Activated T-cell treated with anti-CD3 and anti-CD28 coated beads, Interleukin-2, amount 50 U/mL, for 1 hour (primary cell): Measurements from ENCODE around the gene C19orf47.

Experiments used
- DNase-seq: peaks from one replicate; pipeline ENCODE4 v3.0.0-alpha.2; 2020

The C19orf47 gene

DNA sequence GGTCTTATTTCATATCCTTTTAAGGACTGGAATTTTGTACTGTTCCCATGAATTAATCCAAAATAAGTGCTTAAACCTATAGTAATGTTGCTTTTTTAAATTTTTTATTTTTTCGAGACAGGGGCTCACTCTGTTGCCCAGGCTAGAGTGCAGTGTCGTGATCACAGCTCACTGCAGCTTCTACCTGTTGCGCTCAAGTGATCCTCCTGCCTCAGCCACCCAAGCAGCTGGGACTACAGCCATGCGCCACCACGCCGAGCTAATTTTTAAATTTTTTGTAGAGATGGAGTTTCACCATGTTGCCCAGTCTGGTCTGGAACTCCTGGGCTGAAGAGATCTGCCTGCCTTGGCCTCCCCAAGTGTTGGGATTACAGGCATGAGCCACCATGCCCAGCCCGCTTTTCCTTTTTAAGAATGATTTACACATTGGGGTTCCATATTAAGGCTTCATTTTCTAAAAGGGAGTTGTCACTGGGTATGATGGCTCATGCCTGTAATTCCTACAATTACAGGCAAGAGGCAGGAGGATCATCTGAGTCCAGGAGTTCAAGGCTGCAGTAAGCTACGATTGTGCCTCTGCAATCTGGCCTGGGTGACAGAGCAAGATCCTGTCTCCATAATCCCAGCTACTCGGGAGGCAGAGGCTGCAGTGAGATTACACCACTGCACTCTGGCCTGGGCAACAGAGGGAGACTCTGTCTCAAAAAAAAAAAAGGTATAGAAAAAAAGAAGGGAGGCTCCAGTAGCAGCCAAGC, 34.8 kb downstream of the C19orf47 start:
- no peak for DNase-seq

DNA sequence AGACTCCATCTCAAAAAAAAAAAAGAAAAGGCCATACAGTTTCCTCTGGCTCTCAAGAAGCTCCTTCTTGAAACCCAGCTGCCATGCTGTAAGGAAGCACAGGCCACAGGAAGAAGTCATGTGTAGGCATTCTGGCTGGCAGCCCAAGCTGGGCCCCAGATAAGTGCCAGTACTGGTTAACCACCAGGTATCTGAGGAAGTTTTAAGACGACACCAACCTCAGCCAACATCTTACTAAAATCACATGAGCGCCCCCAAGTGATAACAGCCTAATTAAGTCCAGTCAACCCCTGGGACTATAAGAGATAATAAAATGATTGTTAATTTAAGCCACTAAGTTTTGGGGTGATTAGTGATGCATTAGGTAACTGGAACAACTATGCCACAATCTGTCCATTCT, 35.7 kb downstream of the C19orf47 start:
- DNase-seq, result no peak

DNA sequence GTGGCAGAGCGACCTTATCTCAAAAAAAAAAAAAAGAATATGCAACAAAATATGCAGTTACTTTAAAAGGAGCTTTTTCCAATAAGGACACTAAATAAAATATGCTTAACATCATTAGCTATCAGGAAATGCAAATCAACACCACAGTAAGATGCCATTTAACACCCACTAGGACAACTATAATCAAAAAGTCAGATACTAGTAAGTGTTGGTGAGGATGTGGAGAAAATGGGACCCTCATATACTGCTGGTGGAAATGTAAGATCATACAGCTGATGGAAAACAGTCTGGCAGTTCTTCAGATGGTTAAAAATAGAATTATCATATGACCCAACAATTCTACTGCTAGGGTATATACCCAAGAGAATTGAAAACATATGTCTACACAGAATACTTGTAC, 38.5 kb downstream of the C19orf47 start:
- DNase-seq, result no peak

DNA sequence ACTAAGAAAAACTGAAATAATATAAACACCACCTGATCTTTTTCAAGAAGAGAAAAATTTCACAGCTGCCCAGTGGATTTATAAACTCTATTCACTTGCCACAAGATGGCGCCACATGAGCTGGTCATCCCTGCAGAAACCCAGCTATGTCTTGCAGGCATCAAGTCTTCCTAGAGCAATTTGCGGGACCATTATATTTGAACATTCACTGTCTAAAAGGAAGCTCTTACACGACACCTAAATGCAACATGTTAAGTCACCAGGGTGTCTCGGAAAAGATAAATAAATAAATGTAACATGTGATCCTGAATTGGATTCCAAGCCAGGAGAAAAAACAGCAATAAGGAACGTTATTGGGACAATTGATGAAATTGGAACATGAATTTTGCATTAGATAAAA, 42.8 kb downstream of the C19orf47 start:
- peak; percentile 56 for DNase-seq

DNA sequence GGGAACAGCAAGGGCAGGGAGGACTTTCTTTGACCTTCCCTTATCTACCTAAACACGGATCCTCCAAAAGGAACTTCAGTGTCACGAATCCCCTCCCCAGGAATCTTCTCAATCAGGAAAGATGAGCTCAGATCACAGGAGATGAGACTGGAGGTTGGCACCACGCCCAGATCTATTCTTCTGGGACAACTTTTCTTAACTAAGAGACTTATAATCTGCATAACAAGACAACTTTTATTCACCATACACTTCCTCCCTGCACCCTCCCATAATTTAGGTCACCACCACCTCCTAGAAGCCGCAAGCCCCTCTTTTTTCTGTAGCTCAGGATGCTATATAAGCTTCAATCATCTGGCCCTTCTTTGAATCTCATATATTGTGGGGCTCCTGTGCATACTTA, 43.9 kb downstream of the C19orf47 start:
- DNase-seq, result no peak

DNA sequence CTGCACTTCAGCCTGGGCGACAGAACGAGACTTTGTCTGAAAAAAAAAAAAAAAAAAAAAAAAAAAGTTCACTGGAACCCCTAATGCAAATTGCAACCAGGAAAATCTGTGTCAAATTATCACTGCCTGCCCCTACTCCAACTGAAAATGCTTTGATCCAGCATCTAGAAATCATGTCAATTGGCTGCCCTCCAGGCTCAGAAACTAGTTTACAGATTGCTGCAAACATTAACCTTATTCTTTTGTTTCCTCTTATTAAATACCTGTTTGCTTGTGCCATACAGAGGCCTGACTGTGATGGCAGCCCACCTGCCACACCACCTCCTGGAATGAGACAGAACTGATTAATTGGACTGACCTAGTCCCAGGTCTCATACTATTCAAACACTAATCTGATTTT, 44.4 kb downstream of the C19orf47 start:
- no peak for DNase-seq

DNA sequence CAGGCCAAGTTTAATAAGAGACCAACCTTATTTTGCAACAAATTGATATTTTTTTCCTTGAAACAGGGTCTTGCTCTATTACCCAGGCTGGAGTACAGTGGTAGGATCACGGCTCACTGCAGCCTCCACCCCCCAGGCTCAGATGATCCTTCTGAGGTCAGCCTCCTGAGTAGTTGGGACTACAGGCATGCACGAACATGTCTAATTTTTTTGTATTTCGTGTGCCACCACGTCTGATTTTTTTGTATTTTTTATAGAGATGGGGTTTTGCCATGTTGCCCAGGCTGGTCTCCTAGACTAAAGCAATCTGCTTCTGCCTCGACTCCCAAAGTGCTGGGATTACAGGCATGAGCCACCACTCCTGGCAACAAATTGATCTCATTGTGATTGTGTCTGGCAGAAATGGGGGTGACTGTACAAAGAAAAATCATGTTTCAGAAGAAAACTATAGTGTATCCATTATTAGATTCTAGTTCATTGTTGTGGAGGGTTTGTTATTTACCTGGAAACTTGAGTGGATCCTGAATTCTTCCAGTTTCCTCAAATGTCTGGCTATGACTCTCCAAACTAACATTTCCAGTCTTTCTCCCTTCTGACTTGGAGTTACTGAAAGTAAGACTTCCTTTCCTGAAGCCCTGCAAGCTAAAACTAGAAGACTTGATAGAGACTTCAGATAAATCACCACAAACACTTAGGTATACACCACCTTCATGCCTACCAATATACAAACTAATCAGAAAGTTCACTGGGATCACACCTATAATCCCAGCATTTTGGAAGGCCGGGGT, 45.8 kb downstream of the C19orf47 start:
- DNase-seq, result no peak

DNA sequence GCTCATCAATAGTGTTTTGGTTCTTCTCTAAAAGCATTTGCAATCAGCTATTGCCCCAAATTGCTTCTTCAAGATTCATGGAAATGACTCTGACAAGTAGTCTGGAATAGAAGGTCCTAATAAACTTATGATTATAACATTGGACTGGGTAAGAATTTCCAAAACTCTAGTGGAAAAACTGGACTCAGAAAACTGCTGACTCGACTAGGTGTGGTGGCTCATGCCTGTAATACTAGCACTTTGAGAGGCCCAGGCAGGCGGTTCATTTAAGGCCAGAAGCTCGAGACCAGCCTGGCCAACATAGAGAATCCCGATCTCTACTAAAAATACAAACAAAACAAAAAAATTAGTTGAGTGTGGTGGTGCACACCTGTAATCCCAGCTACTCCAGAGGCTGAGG, 47.5 kb downstream of the C19orf47 start:
- no peak for DNase-seq

DNA sequence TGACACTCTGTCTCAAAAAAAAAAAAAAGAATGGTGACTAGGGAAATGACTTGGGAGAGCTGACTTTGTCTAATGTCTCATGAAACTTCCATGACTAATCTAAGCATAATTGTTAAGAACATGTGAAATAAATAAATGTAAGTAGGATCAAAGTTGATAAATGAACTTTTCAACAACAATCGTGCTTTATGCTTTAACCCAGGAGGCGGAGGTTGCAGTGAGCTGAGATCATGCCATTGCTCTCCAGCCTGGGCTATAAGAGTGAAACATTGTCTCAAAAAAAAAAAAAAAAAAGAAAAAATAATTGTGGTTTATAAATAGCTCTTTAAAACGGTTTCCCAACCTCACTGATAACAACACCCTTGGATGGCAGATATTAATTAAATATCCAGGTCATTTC, 50.2 kb downstream of the C19orf47 start:
- no peak for DNase-seq

DNA sequence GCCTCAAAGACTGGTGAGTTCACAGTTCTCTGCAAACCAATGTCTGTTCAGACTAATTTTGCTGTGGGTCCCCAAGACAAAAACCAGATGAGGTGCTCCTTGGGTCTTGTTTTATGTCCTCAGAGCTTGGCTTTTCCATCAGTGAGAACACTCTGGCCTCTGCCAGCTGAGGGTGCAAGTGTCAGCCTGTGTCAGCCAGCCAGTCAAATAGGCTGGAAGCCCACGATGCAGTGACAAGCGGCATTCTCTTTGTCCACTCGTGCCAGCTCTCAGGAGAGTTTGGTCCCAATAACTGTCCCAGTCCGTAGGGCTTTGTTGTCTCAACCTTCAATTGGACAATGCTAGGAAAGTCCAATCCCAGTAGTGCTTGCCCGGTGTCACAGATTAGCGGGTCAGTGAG, 53.6 kb downstream of the C19orf47 start:
- DNase-seq, result no peak

DNA sequence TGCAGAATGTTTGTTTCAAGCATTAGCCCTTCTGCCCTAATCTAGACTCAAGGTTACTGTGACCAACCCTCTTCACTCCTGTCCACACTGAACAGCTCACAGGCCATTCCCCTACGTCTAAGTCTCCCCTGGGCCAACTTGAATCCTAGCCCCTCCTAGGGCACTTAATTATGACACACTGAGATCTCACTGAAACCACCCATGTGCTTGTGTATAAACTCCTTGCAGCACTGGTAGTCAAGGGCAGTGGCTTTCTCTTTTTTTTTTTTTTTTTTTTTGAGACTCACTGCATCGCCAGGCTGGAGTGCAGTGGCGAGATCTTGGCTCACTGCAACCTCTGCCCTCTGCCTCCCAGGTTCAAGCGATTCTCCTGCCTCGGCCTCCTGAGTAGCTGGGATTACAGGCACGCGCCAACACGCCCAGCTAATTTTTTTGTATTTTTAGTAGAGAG, 61.2 kb downstream of the C19orf47 start:
- DNase-seq, result no peak

DNA sequence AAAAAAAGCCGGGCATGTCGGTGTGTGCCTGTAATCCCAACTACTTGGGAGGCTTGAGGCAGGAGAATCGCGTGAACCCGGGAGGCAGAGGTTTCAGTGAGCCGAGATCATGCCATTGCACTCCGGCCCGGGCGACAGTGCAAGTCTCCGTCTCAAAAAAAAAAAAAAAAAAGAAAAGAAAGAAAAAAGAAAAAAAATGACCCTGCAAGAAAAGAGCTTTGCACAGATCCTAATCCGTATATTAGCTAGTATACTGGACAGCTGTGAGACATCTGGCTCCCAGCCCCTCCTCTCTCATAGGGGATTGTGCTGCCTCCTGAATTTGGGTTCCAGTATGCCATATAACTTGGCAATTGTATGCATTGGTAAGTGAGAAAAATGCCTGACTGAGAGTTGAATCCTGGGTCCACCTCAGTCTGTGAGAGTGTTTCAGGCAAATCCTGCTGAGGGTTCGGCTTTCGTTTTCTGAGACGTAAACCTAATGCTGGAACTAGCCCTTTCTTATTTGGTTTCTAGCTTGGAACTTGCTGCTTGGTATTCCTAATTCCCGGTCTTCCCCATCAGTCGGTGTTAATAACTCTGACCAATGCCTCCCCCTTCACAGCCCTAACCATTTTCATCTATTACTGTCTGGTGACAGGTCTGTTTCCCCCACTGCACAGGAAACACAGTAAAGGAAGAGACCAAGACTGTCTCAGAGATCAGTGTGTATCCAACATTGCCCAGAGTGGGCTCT, 61.8 kb downstream of the C19orf47 start:
- DNase-seq, result no peak

DNA sequence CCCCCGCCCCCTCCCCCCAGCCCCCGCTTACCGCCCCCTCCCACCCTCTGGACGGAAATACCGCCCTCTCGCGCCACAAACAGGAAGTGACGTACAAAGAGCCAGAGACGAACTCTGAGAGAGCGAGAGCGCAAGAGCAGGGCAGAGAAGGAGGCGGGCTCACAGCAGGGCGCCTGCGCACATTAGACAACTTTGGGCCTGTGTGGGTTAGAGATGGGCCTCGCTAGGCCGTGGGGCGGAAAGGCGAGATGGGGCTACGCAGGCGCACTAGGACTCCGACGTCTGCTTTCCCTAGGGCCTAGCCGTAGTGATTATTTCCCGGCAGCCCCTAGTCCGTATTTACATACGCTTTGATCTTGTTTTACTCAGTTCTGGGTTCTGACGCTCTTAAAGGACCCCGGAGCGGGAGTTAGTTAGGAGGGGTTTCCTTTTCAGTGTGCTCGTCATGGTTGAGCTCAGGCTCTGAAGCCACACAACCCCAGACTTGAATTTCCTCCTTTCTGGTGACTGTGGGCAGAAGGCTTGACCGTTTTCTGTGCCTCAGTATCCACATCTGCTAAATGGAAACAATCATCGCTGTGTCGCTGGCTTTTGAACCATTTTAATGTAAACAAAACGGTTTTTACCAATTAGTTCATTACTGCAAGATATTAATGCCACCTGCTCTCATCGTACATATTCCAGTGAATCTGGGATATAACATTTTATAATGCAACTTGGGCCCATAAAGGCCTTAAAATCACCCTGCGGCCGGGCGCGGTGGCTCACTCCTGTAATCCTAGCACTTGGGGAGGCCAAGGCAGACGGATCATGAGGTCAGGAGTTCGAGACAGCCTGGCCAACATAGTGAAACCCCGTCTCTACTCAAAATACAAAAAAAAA, 62.6 kb downstream of the C19orf47 start:
- DNase-seq, result peak; percentile 94

DNA sequence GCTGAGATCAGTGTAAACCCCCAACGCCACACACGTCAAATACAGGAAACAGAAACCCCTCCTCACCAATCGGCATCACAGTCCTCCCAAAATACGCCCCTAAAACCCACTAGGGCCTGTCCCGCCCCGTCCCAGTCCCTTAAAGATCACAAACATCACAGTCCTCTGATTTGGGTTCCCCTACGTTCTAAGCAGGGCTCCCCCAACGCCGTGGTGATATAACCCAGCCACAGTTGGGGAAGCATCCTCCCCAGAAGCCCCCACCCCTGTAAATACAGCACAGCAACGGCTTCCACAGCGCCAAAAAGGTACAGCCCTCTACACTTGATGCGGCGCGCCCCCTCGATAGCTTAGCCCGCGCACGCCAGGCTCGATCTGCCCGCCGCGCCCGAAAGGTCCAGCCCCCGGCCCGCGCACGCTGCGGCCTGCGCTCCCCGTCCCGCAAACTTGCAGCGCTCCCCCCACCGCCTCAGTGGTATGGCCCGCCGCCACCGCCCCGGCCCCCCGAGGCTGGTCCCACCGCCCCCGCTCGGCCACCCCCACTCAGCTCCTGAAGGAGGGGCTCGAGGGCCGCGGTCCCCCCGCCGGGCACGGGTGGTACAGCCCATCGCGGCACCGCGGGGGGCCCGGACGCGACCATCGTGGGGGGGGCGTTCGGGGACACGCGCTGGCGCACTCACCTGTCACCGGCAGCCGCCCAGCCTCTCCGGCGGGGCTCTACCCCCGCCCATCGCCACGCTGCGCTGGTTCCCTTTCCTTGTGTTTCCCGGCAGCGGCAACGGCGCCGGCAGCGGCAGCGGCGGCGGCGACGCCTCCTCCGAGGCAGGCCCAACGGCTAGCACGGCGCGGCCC, 63.5 kb downstream of the C19orf47 start, which contains the start of gene AKT2:
Gene AKT2, minus strand, starts transcription at position 845 of the 852 bp plus-strand sequence. CDS start 20,078 bp downstream, outside the sequence.
- peak; percentile 71 for DNase-seq

DNA sequence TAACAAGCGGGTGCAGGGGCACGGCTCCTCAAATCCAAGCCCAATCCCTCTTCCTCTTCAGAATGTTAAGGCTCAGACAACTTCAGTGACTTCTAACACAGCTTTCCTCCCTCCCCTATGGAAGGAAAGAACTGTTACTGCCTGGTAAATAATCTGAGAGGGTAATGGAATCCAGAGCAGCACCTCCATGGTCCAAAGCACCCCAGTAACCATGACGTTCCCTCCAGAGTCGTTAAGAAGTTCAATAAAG, 64.0 kb downstream of the C19orf47 start:
- no peak for DNase-seq

DNA sequence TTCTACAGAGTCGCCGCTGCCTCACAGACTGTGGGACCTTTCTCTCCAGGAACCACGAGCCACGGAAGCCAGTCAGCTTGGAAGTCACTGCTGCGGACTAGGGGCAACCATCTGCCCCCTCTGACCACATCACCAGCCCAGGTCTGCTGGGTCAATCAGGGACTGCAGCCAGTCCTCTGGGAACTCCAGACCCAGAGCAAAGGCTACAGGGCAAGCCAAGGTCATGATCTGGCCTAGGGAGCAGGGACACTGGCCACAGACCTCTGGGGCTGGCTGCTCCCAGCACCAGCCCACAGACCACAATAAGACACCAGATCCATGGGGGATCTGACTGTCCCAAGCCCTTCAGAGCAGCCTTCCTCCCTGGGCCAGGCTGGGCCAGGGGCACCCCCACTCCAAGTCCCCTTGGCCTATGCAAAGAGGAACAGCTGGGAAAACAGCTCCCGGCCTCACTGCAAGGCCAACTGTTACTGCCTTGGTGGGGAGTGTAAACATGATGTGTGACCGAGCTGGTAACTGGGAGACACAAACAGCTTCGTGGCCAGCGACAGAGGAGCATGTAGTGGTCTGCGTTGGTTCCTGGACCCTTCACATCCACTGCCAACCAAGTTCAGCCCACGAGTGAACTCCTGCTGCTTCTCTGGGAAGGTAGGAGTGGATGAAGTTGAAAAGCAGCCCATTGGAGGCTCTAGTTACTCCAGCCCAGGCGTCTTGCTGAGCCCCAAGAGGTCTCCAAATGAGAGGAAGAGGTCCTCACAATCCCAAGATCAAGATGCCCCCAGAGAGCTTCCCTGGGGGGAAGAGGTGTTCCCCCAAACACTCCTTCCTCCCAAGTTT, 64.6 kb downstream of the C19orf47 start:
- DNase-seq, result no peak

DNA sequence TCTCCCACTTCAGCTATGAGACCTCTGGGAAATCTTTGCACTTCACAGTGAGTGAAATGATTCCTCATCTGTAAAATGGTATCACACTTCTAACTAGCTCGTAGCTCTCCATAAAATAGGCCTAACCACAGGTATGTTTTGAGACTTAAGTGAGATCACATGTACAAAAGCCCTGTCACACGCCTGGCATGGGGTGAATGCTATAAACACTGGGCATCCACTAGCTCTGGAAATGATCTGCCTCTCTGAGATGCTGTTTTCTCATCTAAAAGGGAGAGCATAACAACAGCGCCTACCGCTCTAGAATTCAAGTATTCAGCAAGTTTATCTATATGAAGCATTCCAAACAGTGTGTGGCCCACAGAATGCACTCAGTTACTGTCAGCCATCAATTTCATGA, 65.3 kb downstream of the C19orf47 start:
- no peak for DNase-seq

DNA sequence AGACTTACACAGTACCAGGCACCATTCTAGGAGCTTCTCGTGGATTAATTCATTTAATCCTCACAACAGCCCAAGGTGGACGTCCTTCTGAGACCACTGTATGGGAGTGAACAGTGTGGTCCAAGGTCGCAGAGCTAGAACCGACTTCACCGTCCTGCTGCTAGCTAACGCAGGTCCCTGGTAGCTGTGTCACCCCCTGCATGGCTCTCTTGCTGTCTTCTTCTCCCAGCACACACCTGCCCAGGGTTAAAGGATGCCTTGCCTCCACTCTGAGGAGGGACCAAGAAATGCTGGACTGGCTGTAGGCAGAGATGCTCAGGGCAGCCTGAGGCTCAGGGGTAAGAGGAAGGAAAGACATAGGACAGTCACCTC, 66.0 kb downstream of the C19orf47 start:
- DNase-seq, result no peak

DNA sequence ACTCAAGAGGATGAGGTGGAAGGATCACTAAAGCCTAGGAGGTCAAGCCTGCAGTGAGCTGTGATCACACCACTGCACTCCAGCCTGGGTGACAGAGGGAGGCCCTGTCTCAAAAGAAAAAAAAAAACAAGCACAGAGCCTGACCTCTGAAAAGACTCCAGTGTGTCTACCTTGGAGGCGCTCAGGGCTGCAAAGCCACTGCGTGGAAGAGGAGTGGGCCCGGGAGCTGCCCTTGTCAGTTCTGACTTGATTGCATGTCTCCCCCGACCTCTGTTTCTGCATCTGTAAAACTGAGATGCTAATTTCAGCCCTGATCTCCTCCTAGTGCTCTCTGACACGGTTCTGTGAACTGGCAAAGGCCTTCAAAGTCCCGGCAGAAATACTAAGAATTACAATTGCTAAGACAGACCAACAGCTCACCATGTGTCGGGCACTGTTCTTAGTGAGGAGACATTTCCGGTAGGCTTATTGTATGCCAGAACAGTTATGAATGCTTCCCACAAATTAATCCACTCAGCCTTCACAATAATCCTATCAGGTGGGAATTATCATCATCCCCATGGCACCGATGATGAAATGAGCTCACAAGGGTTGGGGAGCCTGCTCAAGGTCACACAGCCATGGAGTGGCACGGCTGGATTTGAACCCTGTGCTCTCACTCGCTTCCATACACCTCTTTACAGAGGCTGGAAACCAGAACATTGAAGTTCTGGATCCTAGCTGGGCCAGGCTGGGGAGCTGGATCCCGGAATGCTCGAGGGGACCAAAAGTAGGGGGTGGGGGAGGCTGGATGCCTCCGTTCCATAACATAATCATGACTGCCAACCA, 66.6 kb downstream of the C19orf47 start:
- no peak for DNase-seq

DNA sequence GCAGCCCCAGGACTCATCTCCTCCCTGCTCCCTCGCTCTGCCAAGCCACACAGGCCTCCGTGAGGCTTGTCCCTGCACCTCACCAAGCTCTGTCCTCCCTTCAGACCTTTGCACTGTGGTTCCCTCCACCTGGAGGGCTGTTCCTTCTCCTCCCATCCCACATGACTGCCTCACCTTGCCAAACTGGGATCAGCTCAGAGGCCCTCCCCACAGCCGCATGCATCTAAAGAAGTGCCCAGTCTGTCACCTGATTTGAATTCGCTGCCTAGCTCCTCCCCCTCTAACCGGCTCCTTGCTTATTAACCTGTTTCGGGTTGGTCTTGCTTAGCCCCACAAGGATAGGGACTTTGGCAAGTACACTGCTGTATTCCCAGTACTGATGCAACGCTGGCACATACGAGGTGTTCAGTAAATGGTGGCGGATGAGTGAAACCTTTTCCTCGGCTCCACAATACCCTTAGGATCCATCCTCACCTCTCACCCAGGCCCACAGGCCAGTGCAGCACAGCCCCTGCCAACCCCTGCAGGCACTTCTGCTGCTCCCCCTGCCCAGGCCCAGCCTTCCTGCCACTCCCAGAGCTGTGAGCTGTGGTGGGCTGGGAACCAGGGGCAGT, 67.5 kb downstream of the C19orf47 start:
- DNase-seq, result no peak
